Panc1 (cell line): ENCODE measurements around the gene ADAMTS18. TPM values are rescaled to one million over a fixed set of nuclear protein-coding genes. Genes with fewer than 3 reads are reported as not detected.
A peak's percentile ranks its signal among the peaks of the same experiment; 100 is the strongest.

Experiments used
- ATAC-seq: fragments of 200-7000 bp; cut with Tn5 transposase; 2 replicates; pipeline ENCODE4 v1.9.1; 2020; ENCODE audit warnings: mild to moderate bottlenecking, moderate library complexity
- BruUV-seq: library from RNA; stranded (reverse); fragments of 400-500 nt; replicated peaks from 2 replicates; lab custom pipeline; 2021; lab: Mats Ljungman, UMichigan
- CTCF ChIA-PET: fragments of 300-600 bp; sonication (Branson Sonifier 250); formaldehyde crosslinking; loops from one replicate; lab custom pipeline; 2022; ENCODE audit warnings: antibody characterized with exemption; lab: Charles Lee
- POLR2A ChIA-PET: fragments of 300-600 bp; sonication (Branson Sonifier 250); formaldehyde crosslinking; loops from one replicate; lab custom pipeline; 2022; ENCODE audit warnings: antibody characterized with exemption; lab: Charles Lee
- DNase-seq: peaks from one replicate; pipeline ENCODE4 v3.0.0-alpha.2; 2010; ENCODE audit warnings: low read depth, low spot score
- H3K27ac ChIP-seq: 2 replicates; pipeline ENCODE4 v1.5.1; 2011; ENCODE audit warnings: mild to moderate bottlenecking, low read length, inconsistent platforms
- H3K27me3 ChIP-seq: fragments of 200-500 bp; sonication (Bioruptor generic); 2 replicates; pipeline ENCODE4 v1.6.0; 2014; ENCODE audit warnings: low read length, inconsistent platforms; ENCODE audit not compliant: control insufficient read depth, insufficient read depth
- H3K36me3 ChIP-seq: fragments of 200-500 bp; sonication (Bioruptor generic); 2 replicates; pipeline ENCODE4 v1.5.1; 2014; ENCODE audit warnings: inconsistent platforms, mild to moderate bottlenecking, low read length, moderate library complexity; ENCODE audit not compliant: control insufficient read depth, insufficient read depth
- H3K4me1 ChIP-seq: 2 replicates; pipeline ENCODE4 v1.5.1; 2011; ENCODE audit warnings: inconsistent platforms, mild to moderate bottlenecking, low read length, moderate library complexity; ENCODE audit not compliant: control insufficient read depth, insufficient read depth
- H3K4me3 ChIP-seq, 2 experiments: 2 replicates each; pipeline ENCODE4 v1.5.1; 2011 to 2012; ENCODE audit warnings: low read depth in 2 of 2, low read length in 2 of 2, mild to moderate bottlenecking in 2 of 2, inconsistent platforms in 1 of 2, moderate library complexity in 1 of 2
- H3K9me3 ChIP-seq: fragments of 200-500 bp; sonication (Bioruptor generic); 2 replicates; pipeline ENCODE4 v1.5.1; 2014; ENCODE audit warnings: low read depth, mild to moderate bottlenecking, inconsistent platforms, low read length, moderate library complexity; ENCODE audit not compliant: control insufficient read depth, insufficient read depth
- CTCF ChIP-seq: fragments of 450-650 bp; IDR thresholded peaks from 2 replicates; pipeline ENCODE4 v1.5.1; 2017; ENCODE audit warnings: mild to moderate bottlenecking
- POLR2AphosphoS5 ChIP-seq: IDR thresholded peaks from 2 replicates; pipeline ENCODE4 v1.6.1; 2012; ENCODE audit warnings: mild to moderate bottlenecking, low read depth, low read length, moderate library complexity
- REST ChIP-seq, 2 experiments: IDR thresholded peaks; 2 replicates each; pipeline ENCODE4 v1.6.1; 2011 to 2012; ENCODE audit warnings: low read depth in 2 of 2, control low read depth in 1 of 2, low read length in 1 of 2, mild to moderate bottlenecking in 1 of 2, moderate library complexity in 1 of 2; ENCODE audit not compliant: insufficient read depth in 1 of 2
- SIN3A ChIP-seq: IDR thresholded peaks from 2 replicates; pipeline ENCODE4 v1.6.1; 2012; ENCODE audit warnings: low read depth, mild to moderate bottlenecking, low read length, moderate library complexity, borderline replicate concordance; ENCODE audit not compliant: insufficient read depth
- TCF7L2 ChIP-seq: IDR thresholded peaks from 2 replicates; pipeline ENCODE4 v1.6.1; 2011; ENCODE audit warnings: mild to moderate bottlenecking, low read depth, low read length, inconsistent platforms
- in situ Hi-C: cut with HindIII; loops from 2 replicates; pipeline ENCODE4 v1.10.0; 2016; ENCODE audit warnings: low sequenced_read_pairs, low pct_unique_long_range_greater_than_20kb
- intact Hi-C: fragments of 100-400 bp; cut with micrococcal nuclease; formaldehyde crosslinking; loops from one replicate; pipeline ENCODE4 v1.10.0; 2022; ENCODE audit not compliant: unreplicated experiment
- total RNA-seq: library from RNA; stranded (reverse); gene quantifications from one replicate; pipeline ENCODE4 v1.2.1, GENCODE V29; 2021; ENCODE audit not compliant: unreplicated experiment

ADAMTS18 gene
- total RNA-seq, 1 experiment from 2014 or later: not detected

GRCh38 chr16:77376358-77376757 is 58.5 kb downstream of the ADAMTS18 start:
- no peak for ATAC-seq
- DNase-seq: no peak
- in situ Hi-C loops: no loop called here
- no peak overlapping the region for H3K4me3 ChIP-seq
- no peaks in the 10 kb centered on the region for H3K27me3 ChIP-seq
- H3K9me3 ChIP-seq: no peaks in the 10 kb centered on the region
- H3K4me1 ChIP-seq: peaks cover 4% of the 10 kb centered on the region; the same call in 1 of the 2 replicates
- H3K27ac ChIP-seq: no peak overlapping the region; the same call in 1 of the 2 replicates
- no peaks in the 10 kb centered on the region for H3K36me3 ChIP-seq
- BruUV-seq: no TSS peak
- CTCF ChIA-PET: no interaction called here
- intact Hi-C loops: no loop called here
- TF ChIP-seq CTCF: peak; percentile 34
- TF ChIP-seq POLR2AphosphoS5: no peak
- TF ChIP-seq SIN3A: no peak
- no peak for TF ChIP-seq REST (IDR thresholded peaks at IDR 0.05; ENCODE audit: insufficient read depth in 1 of 2, low read depth in 2 of 2, low read length in 1 of 2)
- POLR2A ChIA-PET: no interaction called here

- Histone ChIP-seq H3K4me3 (no peak overlapping the region), H3K4me1 (peaks cover 4% of the 10 kb centered on the region; the same call in 1 of the 2 replicates), H3K27me3 (no peaks in the 10 kb centered on the region), H3K36me3 (no peaks in the 10 kb centered on the region), H3K9me3 (no peaks in the 10 kb centered on the region), H3K27ac (no peak overlapping the region)
- ATAC-seq (no peak), DNase-seq (no peak)
- no peak for TF ChIP-seq REST (IDR thresholded peaks at IDR 0.05; ENCODE audit: insufficient read depth in 1 of 2, low read depth in 2 of 2, low read length in 1 of 2)
- TF ChIP-seq SIN3A: no peak
- TF ChIP-seq POLR2AphosphoS5: no peak
- no peak for TF ChIP-seq CTCF
- no peak for TF ChIP-seq TCF7L2
- in situ Hi-C loops (no loop called here), intact Hi-C loops (no loop called here)
- ChIA-PET POLR2A (no interaction called here), CTCF (no interaction called here)
- BruUV-seq: no TSS peak
These were observed 59.4 kb downstream of the ADAMTS18 start for GRCh38 chr16:77375396-77375795.
